NCI-H2196 treated with DMSO at 0.1 percent for 48 hours (cell line): ENCODE data around the gene AUH.
"Not testable (repeated sequence)": the region's sequence is repeated elsewhere in the genome, so short reads cannot be mapped to it uniquely, and the experiment has no call there.

Source experiments
- DNase-seq: peaks from one replicate; lab custom pipeline; 2025; ENCODE audit not compliant: unreplicated experiment; lab: John Stamatoyannopoulos, UW

Gene AUH

GRCh38 chr9:91361291-91362050 lies at the start of gene AUH:
Gene AUH (minus strand): TSS chr9:91361918. CDS start chr9:91361889, 29 bp downstream.
- DNase-seq = peak; percentile 56

DNA sequence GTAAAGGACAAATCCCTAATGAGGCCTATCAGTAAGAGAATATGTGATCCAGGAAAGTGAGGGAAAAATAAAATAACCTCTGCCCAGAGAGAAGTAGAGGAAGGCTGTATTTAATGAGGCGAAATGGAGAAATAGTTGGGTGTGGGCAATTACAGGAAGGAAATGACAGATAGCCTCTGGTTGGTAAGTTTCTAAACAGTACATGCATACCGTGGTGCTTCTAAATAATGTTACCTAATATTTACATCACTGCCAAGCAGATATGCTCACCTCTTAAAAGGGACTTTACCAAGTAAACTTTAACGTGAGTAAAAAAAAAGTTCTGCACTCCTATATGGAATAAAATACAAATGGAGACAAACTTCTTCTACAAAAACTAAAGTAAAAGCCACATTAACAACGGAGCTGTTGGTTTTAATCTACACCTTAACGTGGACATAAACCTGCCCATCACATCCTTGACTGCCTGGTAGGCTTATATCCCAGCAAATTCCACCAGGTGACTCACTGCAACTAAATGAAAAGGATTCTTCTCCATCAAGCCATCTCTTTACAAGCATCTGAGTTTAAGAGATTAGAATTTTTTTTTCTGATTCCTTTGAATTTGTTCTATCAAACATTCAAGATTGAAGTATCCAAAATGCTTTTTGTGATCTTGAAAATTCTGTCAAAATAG lies 49.5 kb upstream of the AUH start:
- no peak for DNase-seq

- no peak for DNase-seq
These were observed 48.4 kb upstream of the AUH start for GRCh38 chr9:91410161-91410560.

DNA sequence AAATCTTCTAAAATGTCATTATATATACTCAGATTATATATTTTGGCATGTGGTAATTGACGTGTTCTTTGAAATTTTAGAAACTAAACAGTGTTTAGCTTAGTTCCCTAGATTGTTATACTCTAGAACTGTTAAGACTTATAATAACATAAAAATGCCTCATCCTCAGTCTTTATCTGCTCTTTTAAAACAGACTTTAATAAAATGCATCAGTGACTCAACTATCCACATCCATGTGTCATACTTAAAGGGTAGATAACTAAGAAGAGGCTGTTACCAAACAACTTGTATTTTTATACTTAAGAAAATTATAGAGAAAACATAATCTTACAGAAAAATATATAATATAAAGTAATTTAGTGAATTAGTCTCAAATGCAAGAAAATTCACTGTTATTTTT lies 46.8 kb upstream of the AUH start:
- DNase-seq = no peak

- DNase-seq = no peak
These were observed 46.0 kb upstream of the AUH start for GRCh38 chr9:91407580-91408318.

- DNase-seq = no peak
These were observed 43.8 kb upstream of the AUH start for GRCh38 chr9:91405343-91406077.

GRCh38 chr9:91403665-91404543 lies 42.2 kb upstream of the AUH start:
- no peak for DNase-seq

- DNase-seq = no peak
These were observed 37.2 kb upstream of the AUH start for GRCh38 chr9:91398926-91399325.

- no peak for DNase-seq
These were observed 34.1 kb upstream of the AUH start for GRCh38 chr9:91395553-91396471.

DNA sequence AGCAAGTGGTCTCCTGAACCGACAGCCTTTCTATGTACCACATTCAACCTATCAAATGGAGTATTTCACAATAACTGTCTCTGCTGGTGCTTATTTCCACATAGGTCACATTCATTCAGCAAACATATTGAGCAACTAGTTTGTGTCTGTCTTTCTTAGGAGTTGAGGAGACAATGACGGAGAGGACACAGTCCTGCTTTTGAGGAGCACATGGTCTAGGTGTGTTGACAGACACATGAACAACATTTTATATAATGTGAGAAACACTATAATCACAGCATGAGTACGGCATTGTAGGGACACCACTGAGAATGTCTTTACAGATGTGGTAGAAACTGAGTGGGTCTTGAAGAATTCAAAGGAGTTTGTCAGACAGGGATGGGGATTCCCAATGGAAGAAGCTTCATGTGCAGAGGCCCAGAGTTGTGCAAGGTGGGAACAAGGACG lies 33.4 kb upstream of the AUH start:
- DNase-seq = no peak

DNA sequence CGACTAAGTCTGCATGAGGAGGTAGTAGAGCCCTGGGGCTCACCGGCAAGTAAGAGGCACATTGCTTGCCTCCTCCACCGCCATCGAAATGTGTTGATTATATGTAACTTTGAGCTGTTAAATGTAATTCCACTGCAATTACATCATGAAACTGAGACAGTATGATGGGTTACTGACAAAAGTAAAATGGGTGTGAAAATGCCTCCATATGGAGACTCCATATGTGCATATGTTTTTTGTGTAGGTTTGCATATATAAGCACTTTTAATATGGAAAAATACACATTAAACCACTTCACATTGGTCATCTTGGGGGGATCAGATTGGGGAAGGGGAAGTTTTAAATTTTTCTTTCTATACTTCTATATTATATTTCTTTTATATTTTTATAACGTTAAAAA lies 32.1 kb upstream of the AUH start:
- no peak for DNase-seq

DNA sequence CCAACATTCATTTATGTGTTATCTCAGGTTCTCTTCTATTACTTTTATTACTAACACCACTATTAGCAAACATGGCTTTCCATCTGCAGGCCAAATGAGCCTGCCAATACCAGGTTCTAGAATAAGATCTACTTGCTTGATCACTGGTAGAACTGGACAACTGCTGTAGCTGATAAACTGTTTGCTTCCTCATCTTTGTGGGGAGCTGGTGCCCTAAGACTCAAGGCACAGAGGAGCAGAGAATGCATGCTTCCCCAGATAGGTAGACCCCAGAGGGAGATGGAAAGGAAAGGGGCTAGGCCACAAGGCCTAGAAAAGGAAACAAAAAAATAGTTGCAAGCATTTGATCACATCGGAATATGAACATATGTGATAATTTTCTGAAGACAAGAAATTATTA lies 30.7 kb upstream of the AUH start:
- DNase-seq = no peak

DNA sequence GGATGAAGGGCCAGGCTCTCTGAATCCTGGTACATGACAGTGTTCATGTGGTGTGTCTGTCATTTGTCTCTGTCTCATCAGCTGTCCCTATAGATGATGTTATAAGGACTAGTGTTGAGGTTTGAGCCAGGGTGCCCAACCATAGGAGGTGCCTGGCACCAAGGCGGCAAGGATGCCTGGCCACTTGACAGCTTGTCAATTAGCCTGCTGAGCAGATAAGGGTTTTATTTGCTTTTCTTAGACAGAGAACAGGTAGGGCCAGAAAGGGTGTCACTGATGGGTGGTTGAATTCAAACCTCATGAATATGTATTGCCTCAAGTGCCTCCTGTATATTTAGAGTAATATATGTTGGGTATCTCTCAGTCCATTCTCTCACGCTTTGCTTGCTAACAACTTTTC lies 30.1 kb upstream of the AUH start:
- DNase-seq = no peak

DNA sequence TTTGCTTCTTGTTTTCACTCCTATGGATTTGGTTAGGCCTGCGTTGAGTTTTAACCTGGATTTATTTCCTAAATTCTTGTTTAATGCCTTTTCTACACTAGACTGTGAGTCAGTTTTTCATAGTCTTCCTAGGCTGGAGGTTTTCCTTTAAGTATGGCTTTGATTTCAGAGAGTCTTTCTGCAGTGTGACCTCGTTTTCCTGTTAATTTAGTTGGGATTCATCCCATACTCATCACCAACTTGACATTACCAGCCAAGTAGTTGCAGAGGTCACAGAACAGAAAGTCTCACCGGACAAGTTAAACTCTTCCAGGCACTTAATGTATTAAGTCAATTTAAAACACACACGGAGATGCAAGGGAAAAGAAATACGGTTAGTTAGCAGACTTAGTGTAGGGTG lies 29.7 kb upstream of the AUH start:
- DNase-seq = no peak

GRCh38 chr9:91389686-91390085 lies 28.0 kb upstream of the AUH start:
- DNase-seq = not testable (repeated sequence)

DNA sequence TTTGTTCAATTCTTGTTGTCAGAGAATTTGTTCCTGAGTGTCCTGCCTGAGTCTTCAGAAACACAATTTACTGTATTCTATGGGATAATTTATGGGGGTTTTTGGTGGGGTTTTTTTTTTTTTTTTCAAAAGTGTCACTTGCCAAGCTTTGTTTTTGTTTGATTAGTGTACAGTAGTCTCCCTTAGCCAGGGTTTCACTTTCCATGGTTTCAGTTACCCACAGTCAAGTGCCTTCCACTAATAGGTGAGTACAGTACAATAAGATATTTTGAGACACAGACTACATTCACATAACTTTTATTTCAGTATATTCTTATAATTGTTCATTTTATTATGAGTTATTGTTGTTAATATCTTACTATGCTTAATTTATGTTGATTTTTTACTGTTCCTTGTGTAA lies 25.0 kb upstream of the AUH start:
- no peak for DNase-seq

- no peak for DNase-seq
These were observed 23.2 kb upstream of the AUH start for GRCh38 chr9:91384954-91385353.

- no peak for DNase-seq
These were observed 21.9 kb upstream of the AUH start for GRCh38 chr9:91383577-91383976.

DNA sequence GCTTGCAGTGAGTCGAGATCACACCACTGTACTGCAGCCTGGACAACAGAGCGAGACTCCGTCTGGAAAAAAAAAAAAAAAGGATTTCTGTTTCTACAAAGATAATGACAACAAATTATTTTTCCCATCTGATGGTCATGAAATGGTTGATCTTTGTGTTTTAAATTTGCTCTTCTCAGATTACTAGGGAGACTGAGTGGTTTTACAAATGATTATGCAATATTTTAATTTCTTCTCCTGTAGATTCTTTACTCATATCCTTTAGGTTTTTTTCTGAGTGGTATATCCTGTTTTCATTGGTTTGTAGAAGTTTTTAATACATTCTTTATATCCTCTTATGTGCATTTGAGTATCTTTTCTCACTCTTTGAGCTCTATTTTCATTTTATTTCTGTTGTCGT lies 20.6 kb upstream of the AUH start:
- no peak for DNase-seq
